AG09309 (cell line): ENCODE measurements around the gene FOXA2.

ENCODE experiments used
- DNase-seq: peaks from one replicate; pipeline ENCODE4 v3.0.0-alpha.2; 2010; ENCODE audit warnings: low read depth
- H3K4me3 ChIP-seq: 2 replicates; pipeline ENCODE4 v1.5.1; 2011; ENCODE audit warnings: mild to moderate bottlenecking, low read depth, low read length, moderate library complexity; ENCODE audit not compliant: control insufficient read depth
- CTCF ChIP-seq: IDR thresholded peaks from 2 replicates; pipeline ENCODE4 v1.5.1; 2011; ENCODE audit warnings: mild to moderate bottlenecking, low read depth, low read length, inconsistent platforms; ENCODE audit not compliant: insufficient read depth, control insufficient read depth; ENCODE audit errors: missing control alignments

Gene FOXA2

GRCh38 chr20:22619806-22620205 lies 35.4 kb upstream of the FOXA2 start:
- no peak for TF ChIP-seq CTCF
- DNase-seq: no peak
- H3K4me3 ChIP-seq: no peak overlapping the region

GRCh38 chr20:22619272-22619671 lies 34.9 kb upstream of the FOXA2 start:
- TF ChIP-seq CTCF: no peak
- no peak overlapping the region for H3K4me3 ChIP-seq
- DNase-seq: no peak

- TF ChIP-seq CTCF: no peak
- H3K4me3 ChIP-seq: no peak overlapping the region
- DNase-seq: no peak
Measured at GRCh38 chr20:22617160-22617559, 32.8 kb upstream of the FOXA2 start.

GRCh38 chr20:22616551-22616950 lies 32.2 kb upstream of the FOXA2 start:
- no peak for TF ChIP-seq CTCF
- no peak for DNase-seq
- no peak overlapping the region for H3K4me3 ChIP-seq

GRCh38 chr20:22615425-22615824 lies 31.1 kb upstream of the FOXA2 start:
- no peak for DNase-seq
- TF ChIP-seq CTCF: no peak
- H3K4me3 ChIP-seq: no peak overlapping the region

- TF ChIP-seq CTCF: no peak
- DNase-seq: no peak
- H3K4me3 ChIP-seq: no peak overlapping the region
Measured at GRCh38 chr20:22611636-22612035, 27.3 kb upstream of the FOXA2 start.

GRCh38 chr20:22607695-22608094 lies 23.3 kb upstream of the FOXA2 start:
- no peak for DNase-seq
- no peak overlapping the region for H3K4me3 ChIP-seq
- no peak for TF ChIP-seq CTCF
